ENCODE data around the gene PNMA8A.

DNA sequence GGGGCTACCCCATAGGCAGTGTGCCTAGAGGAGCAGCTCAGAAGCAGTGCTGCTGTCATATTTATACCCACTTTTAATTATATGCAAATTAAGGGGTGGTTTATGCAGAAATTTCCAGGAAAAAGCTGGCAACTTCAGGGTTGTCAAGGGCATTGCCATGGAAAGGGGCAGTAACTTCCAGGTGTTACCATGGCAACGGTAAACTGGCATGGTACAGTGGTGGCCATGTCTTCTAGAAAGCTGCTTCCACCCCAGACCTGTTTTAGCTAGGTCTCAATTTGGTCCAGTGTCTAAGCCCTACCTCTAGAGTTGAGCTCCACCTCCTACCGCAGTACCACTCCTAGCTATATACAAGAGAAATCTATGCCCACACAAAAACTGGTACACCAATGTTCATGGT is 11.3 kb downstream of the PNMA8A start:
- no peak for TF ChIP-seq POLR2A (IDR thresholded peaks at IDR 0.05)
- TF ChIP-seq, protein P1, sequence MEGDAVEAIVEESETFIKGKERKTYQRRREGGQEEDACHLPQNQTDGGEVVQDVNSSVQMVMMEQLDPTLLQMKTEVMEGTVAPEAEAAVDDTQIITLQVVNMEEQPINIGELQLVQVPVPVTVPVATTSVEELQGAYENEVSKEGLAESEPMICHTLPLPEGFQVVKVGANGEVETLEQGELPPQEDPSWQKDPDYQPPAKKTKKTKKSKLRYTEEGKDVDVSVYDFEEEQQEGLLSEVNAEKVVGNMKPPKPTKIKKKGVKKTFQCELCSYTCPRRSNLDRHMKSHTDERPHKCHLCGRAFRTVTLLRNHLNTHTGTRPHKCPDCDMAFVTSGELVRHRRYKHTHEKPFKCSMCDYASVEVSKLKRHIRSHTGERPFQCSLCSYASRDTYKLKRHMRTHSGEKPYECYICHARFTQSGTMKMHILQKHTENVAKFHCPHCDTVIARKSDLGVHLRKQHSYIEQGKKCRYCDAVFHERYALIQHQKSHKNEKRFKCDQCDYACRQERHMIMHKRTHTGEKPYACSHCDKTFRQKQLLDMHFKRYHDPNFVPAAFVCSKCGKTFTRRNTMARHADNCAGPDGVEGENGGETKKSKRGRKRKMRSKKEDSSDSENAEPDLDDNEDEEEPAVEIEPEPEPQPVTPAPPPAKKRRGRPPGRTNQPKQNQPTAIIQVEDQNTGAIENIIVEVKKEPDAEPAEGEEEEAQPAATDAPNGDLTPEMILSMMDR (IDR thresholded peaks at IDR 0.05): no peak

All from esophagus squamous epithelium (tissue), 4 donors.